Astrocyte (in vitro differentiated cells and primary cell): ENCODE measurements around the gene AQP12A. TPM values are rescaled to one million over a fixed set of nuclear protein-coding genes. Genes with fewer than 3 reads are reported as not detected.

Experiments
- DNase-seq: peaks from one replicate; pipeline ENCODE4 v3.0.0-alpha.2; 2010; ENCODE audit warnings: low read depth
- FAIRE-seq: peaks from 2 replicates; lab custom pipeline; 2011; peaks lifted over from hg19 to GRCh38; lab: Jason Lieb, UNC
- H2AFZ ChIP-seq: 2 replicates; pipeline ENCODE4 v1.6.0; 2012; ENCODE audit warnings: low read depth, low read length, inconsistent platforms
- H3K27ac ChIP-seq: 2 replicates; pipeline ENCODE4 v1.5.1; 2011; ENCODE audit warnings: low read depth, low read length, inconsistent platforms
- H3K27me3 ChIP-seq: 2 replicates; pipeline ENCODE4 v1.6.0; 2011; ENCODE audit warnings: low read length, inconsistent platforms; ENCODE audit not compliant: insufficient read depth
- H3K36me3 ChIP-seq: 2 replicates; pipeline ENCODE4 v1.5.1; 2011; ENCODE audit warnings: low read length, inconsistent platforms; ENCODE audit not compliant: insufficient read depth
- H3K4me1 ChIP-seq: 2 replicates; pipeline ENCODE4 v1.5.1; 2011; ENCODE audit warnings: low read length, inconsistent platforms; ENCODE audit not compliant: insufficient read depth
- H3K4me2 ChIP-seq: 2 replicates; pipeline ENCODE4 v1.6.0; 2012; ENCODE audit warnings: low read length, inconsistent platforms
- H3K4me3 ChIP-seq: 2 replicates; pipeline ENCODE4 v1.5.1; 2011; ENCODE audit warnings: low read depth, mild to moderate bottlenecking, low read length, inconsistent platforms; ENCODE audit not compliant: insufficient read depth
- H3K79me2 ChIP-seq: 2 replicates; pipeline ENCODE4 v1.6.0; 2012; ENCODE audit warnings: mild to moderate bottlenecking, low read length, inconsistent platforms; ENCODE audit not compliant: insufficient read depth
- H3K9ac ChIP-seq: 2 replicates; pipeline ENCODE4 v1.6.0; 2012; ENCODE audit warnings: mild to moderate bottlenecking, low read length, inconsistent platforms
- H3K9me3 ChIP-seq: 2 replicates; pipeline ENCODE4 v1.5.1; 2012; ENCODE audit warnings: low read depth, mild to moderate bottlenecking, low read length, inconsistent platforms; ENCODE audit not compliant: insufficient read depth
- H4K20me1 ChIP-seq: 2 replicates; pipeline ENCODE4 v1.6.0; 2012; ENCODE audit warnings: low read length, inconsistent platforms; ENCODE audit not compliant: insufficient read depth
- H3K27ac Mint-ChIP-seq: one replicate; pipeline ENCODE4 v1.8.0; 2021; ENCODE audit warnings: mild to moderate bottlenecking, mixed read lengths; ENCODE audit not compliant: unreplicated experiment
- H3K27me3 Mint-ChIP-seq: one replicate; pipeline ENCODE4 v1.8.0; 2021; ENCODE audit warnings: low read depth, mixed read lengths; ENCODE audit not compliant: unreplicated experiment
- H3K36me3 Mint-ChIP-seq: one replicate; pipeline ENCODE4 v1.8.0; 2021; ENCODE audit warnings: low read depth, mixed read lengths; ENCODE audit not compliant: unreplicated experiment
- H3K4me1 Mint-ChIP-seq: one replicate; pipeline ENCODE4 v1.8.0; 2021; ENCODE audit warnings: low read depth, mixed read lengths; ENCODE audit not compliant: unreplicated experiment
- H3K4me3 Mint-ChIP-seq: one replicate; pipeline ENCODE4 v1.8.0; 2021; ENCODE audit warnings: mild to moderate bottlenecking, moderate library complexity, mixed read lengths; ENCODE audit not compliant: unreplicated experiment
- H3K9me3 Mint-ChIP-seq: one replicate; pipeline ENCODE4 v1.8.0; 2021; ENCODE audit warnings: mild to moderate bottlenecking, mixed read lengths; ENCODE audit not compliant: unreplicated experiment
- CTCF ChIP-seq: IDR thresholded peaks from 2 replicates; pipeline ENCODE4 v1.5.1; 2011; ENCODE audit warnings: low read depth, mild to moderate bottlenecking, inconsistent platforms, low read length, moderate library complexity; ENCODE audit not compliant: insufficient read depth
- EZH2 ChIP-seq: IDR thresholded peaks from 2 replicates; pipeline ENCODE4 v1.6.1; 2012; ENCODE audit warnings: mild to moderate bottlenecking, low read length, inconsistent platforms; ENCODE audit not compliant: insufficient read depth
- total RNA-seq: library from RNA; stranded (reverse); gene quantifications from 2 replicates; pipeline ENCODE4 v1.2.1, GENCODE V29; 2021

AQP12A gene
- total RNA-seq, 1 donor from 2014 or later, result not detected

GRCh38 chr2:240716130-240716798, 24.6 kb downstream of the AQP12A start:
- Histone ChIP-seq H3K4me1 (no peaks in the 10 kb centered on the region), H2AFZ (no peak overlapping the region), H3K36me3 (no peaks in the 10 kb centered on the region), H3K27ac (no peak overlapping the region), H3K4me2 (no peak overlapping the region), H3K79me2 (no peaks in the 10 kb centered on the region), H3K9ac (no peak overlapping the region), H4K20me1 (no peaks in the 10 kb centered on the region), H3K4me3 (no peak overlapping the region), H3K9me3 (no peaks in the 10 kb centered on the region), H3K27me3 (no peaks in the 10 kb centered on the region)
- no peak for DNase-seq
- Mint-ChIP-seq H3K4me1 (no peaks in the 10 kb centered on the region), H3K9me3 (no peaks in the 10 kb centered on the region), H3K36me3 (peaks cover 3% of the 10 kb centered on the region), H3K27me3 (peaks cover 22% of the 10 kb centered on the region), H3K27ac (no peak overlapping the region), H3K4me3 (no peak overlapping the region)
- FAIRE-seq, result no peak
- TF ChIP-seq CTCF (no peak), EZH2 (no peak)

GRCh38 chr2:240717181-240717641, 25.5 kb downstream of the AQP12A start:
- H3K9ac ChIP-seq, result no peak overlapping the region
- Mint-ChIP-seq H3K4me1 (no peaks in the 10 kb centered on the region), H3K27me3 (peaks cover 18% of the 10 kb centered on the region), H3K9me3 (no peaks in the 10 kb centered on the region), H3K4me3 (no peak overlapping the region), H3K36me3 (peaks cover 3% of the 10 kb centered on the region), H3K27ac (no peak overlapping the region)
- no peaks in the 10 kb centered on the region for H3K79me2 ChIP-seq
- no peaks in the 10 kb centered on the region for H3K9me3 ChIP-seq
- no peak overlapping the region for H3K4me3 ChIP-seq
- no peak overlapping the region for H3K27ac ChIP-seq
- H3K27me3 ChIP-seq, result no peaks in the 10 kb centered on the region
- no peak for FAIRE-seq
- no peaks in the 10 kb centered on the region for H3K4me1 ChIP-seq
- no peak overlapping the region for H3K4me2 ChIP-seq
- H3K36me3 ChIP-seq, result no peaks in the 10 kb centered on the region
- no peak overlapping the region for H2AFZ ChIP-seq
- TF ChIP-seq CTCF (no peak), EZH2 (no peak)
- DNase-seq, result no peak
- H4K20me1 ChIP-seq, result no peaks in the 10 kb centered on the region
